Neural cell (in vitro differentiated cells): Measurements from ENCODE around the gene DHH. TPM values are rescaled to one million over a fixed set of nuclear protein-coding genes. Genes with fewer than 3 reads are reported as not detected.

ENCODE experiments used
- H2AFZ ChIP-seq: fragments of 200-600, 300-800 bp; sonication (generic), shearing (Covaris generic); 2 replicates; pipeline ENCODE4 v1.6.0; 2014; ENCODE audit warnings: low read depth, mild to moderate bottlenecking, antibody characterized with exemption, low read length, moderate library complexity
- H3F3A ChIP-seq: fragments of 200-600 bp; shearing (Covaris generic); 2 replicates; pipeline ENCODE4 v1.6.1; 2016; ENCODE audit warnings: mild to moderate bottlenecking, moderate library complexity, mixed read lengths, antibody characterized with exemption, low read length; ENCODE audit not compliant: insufficient read depth, poor library complexity, severe bottlenecking
- H3K27ac ChIP-seq: fragments of 200-600, 300-800 bp; sonication (generic), shearing (Covaris generic); 2 replicates; pipeline ENCODE4 v1.5.1; 2014; ENCODE audit warnings: mild to moderate bottlenecking, low read length, moderate library complexity
- H3K27me3 ChIP-seq: fragments of 300-800, 200-600 bp; sonication (generic), shearing (Covaris generic); 2 replicates; pipeline ENCODE4 v1.6.0; 2014; ENCODE audit warnings: mild to moderate bottlenecking, low read depth, low read length, moderate library complexity; ENCODE audit not compliant: insufficient read depth
- H3K36me3 ChIP-seq: fragments of 300-800, 200-600 bp; sonication (generic), shearing (Covaris generic); 2 replicates; pipeline ENCODE4 v1.5.1; 2014; ENCODE audit warnings: mild to moderate bottlenecking, antibody characterized with exemption, low read length, moderate library complexity; ENCODE audit not compliant: insufficient read depth
- H3K4me2 ChIP-seq: fragments of 300-800, 200-600 bp; sonication (generic), shearing (Covaris generic); 2 replicates; pipeline ENCODE4 v1.6.0; 2014; ENCODE audit warnings: mild to moderate bottlenecking, low read length
- H3K4me3 ChIP-seq: fragments of 300-800, 200-600 bp; sonication (generic), shearing (Covaris generic); 2 replicates; pipeline ENCODE4 v1.5.1; 2014; ENCODE audit warnings: mild to moderate bottlenecking, low read length, moderate library complexity
- H3K79me2 ChIP-seq: fragments of 200-600 bp; shearing (Covaris generic); replicated peaks from 2 replicates; pipeline ENCODE4 v1.6.0; 2014; ENCODE audit warnings: mild to moderate bottlenecking, low read length, moderate library complexity; ENCODE audit not compliant: insufficient read depth
- H3K9ac ChIP-seq: fragments of 300-800, 200-600 bp; sonication (generic), shearing (Covaris generic); 2 replicates; pipeline ENCODE4 v1.6.1; 2016; ENCODE audit warnings: mild to moderate bottlenecking, low read length, mixed read lengths
- H3K9me2 ChIP-seq: fragments of 200-600 bp; shearing (Covaris generic); 2 replicates; pipeline ENCODE4 v1.6.1; 2016; ENCODE audit warnings: mild to moderate bottlenecking, low read length, mixed read lengths; ENCODE audit not compliant: insufficient read depth
- H3K9me3 ChIP-seq: fragments of 200-600, 300-800 bp; sonication (generic), shearing (Covaris generic); 2 replicates; pipeline ENCODE4 v1.6.1; 2016; ENCODE audit warnings: mild to moderate bottlenecking, mixed run types, low read length, moderate library complexity, mixed read lengths
- H4K20me1 ChIP-seq: fragments of 200-600 bp; shearing (Covaris generic); 2 replicates; pipeline ENCODE4 v1.6.1; 2016; ENCODE audit warnings: mild to moderate bottlenecking, mixed run types; ENCODE audit not compliant: insufficient read depth
- CTCF ChIP-seq: fragments of 450-650 bp; IDR thresholded peaks from 2 replicates; pipeline ENCODE4 v1.5.1; 2014; ENCODE audit warnings: antibody characterized with exemption, mild to moderate bottlenecking, moderate library complexity; ENCODE audit not compliant: poor library complexity, severe bottlenecking
- EP300 ChIP-seq: fragments of 450-650 bp; conservative IDR thresholded peaks from 2 replicates; pipeline ENCODE4 v1.6.1; 2014; ENCODE audit warnings: antibody characterized with exemption, mild to moderate bottlenecking, moderate library complexity; ENCODE audit not compliant: poor library complexity, severe bottlenecking
- EZH2 ChIP-seq: fragments of 200-600, 300-800 bp; shearing (Covaris generic), sonication (generic); IDR thresholded peaks from 2 replicates; pipeline ENCODE4 v1.6.1; 2014; ENCODE audit warnings: antibody characterized with exemption, low read length, borderline replicate concordance, mild to moderate bottlenecking; ENCODE audit not compliant: insufficient read depth, poor library complexity, severe bottlenecking
- MXI1 ChIP-seq: fragments of 450-650 bp; conservative IDR thresholded peaks from 2 replicates; pipeline ENCODE4 v1.6.1; 2014; ENCODE audit warnings: antibody characterized with exemption, mild to moderate bottlenecking; ENCODE audit not compliant: poor library complexity, severe bottlenecking
- POLR2AphosphoS5 ChIP-seq: IDR thresholded peaks from 2 replicates; pipeline ENCODE4 v1.6.1; 2012
- RAD21 ChIP-seq: fragments of 450-650 bp; conservative IDR thresholded peaks from 2 replicates; pipeline ENCODE4 v1.6.1; 2014; ENCODE audit warnings: antibody characterized with exemption, mild to moderate bottlenecking, moderate library complexity
- REST ChIP-seq: IDR thresholded peaks from 2 replicates; pipeline ENCODE4 v1.6.1; 2012; ENCODE audit warnings: borderline replicate concordance
- SMC3 ChIP-seq: fragments of 450-650 bp; conservative IDR thresholded peaks from 2 replicates; pipeline ENCODE4 v1.6.1; 2014; ENCODE audit warnings: antibody characterized with exemption, mild to moderate bottlenecking, moderate library complexity; ENCODE audit not compliant: poor library complexity
- TAF1 ChIP-seq: IDR thresholded peaks from 2 replicates; pipeline ENCODE4 v1.6.1; 2012; ENCODE audit warnings: low read depth
- polyA plus RNA-seq: library from polyadenylated mRNA; depleted of rRNA; stranded (reverse); fragments of >200 nt; gene quantifications from 2 replicates; pipeline ENCODE4 v1.2.3, GENCODE V29; 2014

Gene DHH
- polyA plus RNA-seq, 1 donor from 2014 or later, result 0.66 TPM

GRCh38 chr12:49097381-49097780 is 2.8 kb upstream of the DHH start:
- no peaks in the 10 kb centered on the region for H3K9me2 ChIP-seq
- H3K4me2 ChIP-seq, result no peak overlapping the region
- H3K79me2 ChIP-seq, result no peaks in the 10 kb centered on the region
- H4K20me1 ChIP-seq, result no peaks in the 10 kb centered on the region
- peaks cover 16% of the 10 kb centered on the region for H3K36me3 ChIP-seq
- H3K9me3 ChIP-seq, result no peaks in the 10 kb centered on the region
- no peak overlapping the region for H2AFZ ChIP-seq
- no peak overlapping the region for H3K9ac ChIP-seq
- no peaks in the 10 kb centered on the region for H3F3A ChIP-seq
- H3K4me3 ChIP-seq, result no peak overlapping the region
- H3K27me3 ChIP-seq, result peaks cover 28% of the 10 kb centered on the region
- TF ChIP-seq EP300 (no peak), CTCF (no peak), REST (no peak)
- no peak overlapping the region for H3K27ac ChIP-seq

GRCh38 chr12:49094975-49095365 is 369 bp upstream of the DHH start:
- Histone ChIP-seq H3K27me3 (peaks cover 52% of the 10 kb centered on the region), H4K20me1 (no peaks in the 10 kb centered on the region), H3K9me3 (no peaks in the 10 kb centered on the region), H3K4me3 (no peak overlapping the region), H2AFZ (no peak overlapping the region), H3F3A (no peaks in the 10 kb centered on the region), H3K4me2 (no peak overlapping the region), H3K36me3 (peaks cover 7% of the 10 kb centered on the region), H3K9me2 (no peaks in the 10 kb centered on the region), H3K79me2 (no peaks in the 10 kb centered on the region), H3K9ac (no peak overlapping the region), H3K27ac (no peak overlapping the region)
- TF ChIP-seq RAD21 (no peak), EZH2 (no peak)

GRCh38 chr12:49093792-49094159 is 825 bp downstream of the DHH start:
- Histone ChIP-seq H3K9ac (no peak overlapping the region), H3K27ac (no peak overlapping the region), H3K79me2 (no peaks in the 10 kb centered on the region), H4K20me1 (no peaks in the 10 kb centered on the region), H3K36me3 (peaks cover 7% of the 10 kb centered on the region), H3K27me3 (peaks cover 64% of the 10 kb centered on the region), H3F3A (no peaks in the 10 kb centered on the region), H3K4me2 (no peak overlapping the region), H3K9me3 (no peaks in the 10 kb centered on the region), H3K4me3 (peak overlapping the region; percentile 48), H3K9me2 (no peaks in the 10 kb centered on the region), H2AFZ (no peak overlapping the region)
- TF ChIP-seq CTCF (no peak), EP300 (no peak), RAD21 (no peak), MXI1 (no peak), SMC3 (no peak), EZH2 (no peak), POLR2AphosphoS5 (no peak), REST (no peak), TAF1 (no peak)
